ENCODE results near the gene PRSS1. TPM values are rescaled to one million over a fixed set of nuclear protein-coding genes. Genes with fewer than 3 reads are reported as not detected.

The PRSS1 gene
- total RNA-seq, 1 donor from 2014 or later = not detected

DNA sequence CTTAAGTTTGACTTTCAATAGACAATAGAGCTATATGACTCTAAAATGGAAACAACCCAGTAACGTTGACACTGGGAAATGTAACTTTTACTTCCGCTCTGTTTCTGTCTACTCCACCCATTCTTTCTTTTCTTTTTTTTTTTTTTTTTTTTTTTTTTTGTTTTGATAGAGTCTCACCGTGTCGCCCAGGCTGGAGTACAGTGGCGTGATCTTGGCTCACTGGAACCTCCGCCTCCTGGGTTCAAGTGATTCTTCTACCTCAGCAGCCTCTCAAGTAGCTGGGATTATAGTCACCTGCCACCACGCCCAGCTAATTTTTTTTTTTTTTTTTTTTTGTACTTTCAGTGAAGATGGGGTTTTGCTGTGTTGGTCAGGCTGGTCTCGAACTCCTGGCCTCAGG lies 35.4 kb downstream of the PRSS1 start:
- H3K79me2 ChIP-seq (ENCODE audit: low read depth) = no peaks in the 10 kb centered on the region
- no peak overlapping the region for H3K27ac ChIP-seq
- no peak overlapping the region for H2AFZ ChIP-seq (replicated peaks)
- Mint-ChIP-seq H3K27ac (no peak overlapping the region), H3K4me3 (no peak overlapping the region), H3K4me1 (no peaks in the 10 kb centered on the region), H3K27me3 (ENCODE audit: insufficient read depth, low read depth) (peaks cover 8% of the 10 kb centered on the region), H3K36me3 (no peaks in the 10 kb centered on the region), H3K9me3 (peaks cover 2% of the 10 kb centered on the region)
- H3K9ac ChIP-seq = no peak overlapping the region
- no peaks in the 10 kb centered on the region for H4K20me1 ChIP-seq (ENCODE audit: low read depth)
- no peak overlapping the region for H3K4me3 ChIP-seq
- H3K4me1 ChIP-seq = no peaks in the 10 kb centered on the region
- no peak for DNase-seq (ENCODE audit: low spot score)
- H3K36me3 ChIP-seq = no peaks in the 10 kb centered on the region
- H3F3A ChIP-seq (ENCODE audit: low read depth) = no peaks in the 10 kb centered on the region
- peaks cover 10% of the 10 kb centered on the region for H3K27me3 ChIP-seq
- TF ChIP-seq EZH2phosphoT487 (IDR thresholded peaks at IDR 0.05) = no peak
- TF ChIP-seq, protein P1, sequence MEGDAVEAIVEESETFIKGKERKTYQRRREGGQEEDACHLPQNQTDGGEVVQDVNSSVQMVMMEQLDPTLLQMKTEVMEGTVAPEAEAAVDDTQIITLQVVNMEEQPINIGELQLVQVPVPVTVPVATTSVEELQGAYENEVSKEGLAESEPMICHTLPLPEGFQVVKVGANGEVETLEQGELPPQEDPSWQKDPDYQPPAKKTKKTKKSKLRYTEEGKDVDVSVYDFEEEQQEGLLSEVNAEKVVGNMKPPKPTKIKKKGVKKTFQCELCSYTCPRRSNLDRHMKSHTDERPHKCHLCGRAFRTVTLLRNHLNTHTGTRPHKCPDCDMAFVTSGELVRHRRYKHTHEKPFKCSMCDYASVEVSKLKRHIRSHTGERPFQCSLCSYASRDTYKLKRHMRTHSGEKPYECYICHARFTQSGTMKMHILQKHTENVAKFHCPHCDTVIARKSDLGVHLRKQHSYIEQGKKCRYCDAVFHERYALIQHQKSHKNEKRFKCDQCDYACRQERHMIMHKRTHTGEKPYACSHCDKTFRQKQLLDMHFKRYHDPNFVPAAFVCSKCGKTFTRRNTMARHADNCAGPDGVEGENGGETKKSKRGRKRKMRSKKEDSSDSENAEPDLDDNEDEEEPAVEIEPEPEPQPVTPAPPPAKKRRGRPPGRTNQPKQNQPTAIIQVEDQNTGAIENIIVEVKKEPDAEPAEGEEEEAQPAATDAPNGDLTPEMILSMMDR (IDR thresholded peaks at IDR 0.05) = no peak
- no peak for TF ChIP-seq EZH2 (IDR thresholded peaks at IDR 0.05)
- no peaks in the 10 kb centered on the region for H3K9me3 ChIP-seq (ENCODE audit: low read depth)
- no peak overlapping the region for H3K4me2 ChIP-seq

- H3K4me3 ChIP-seq = no peak overlapping the region
- H3K27me3 Mint-ChIP-seq (ENCODE audit: insufficient read depth, low read depth) = peaks cover 2% of the 10 kb centered on the region
- H3K36me3 Mint-ChIP-seq = no peaks in the 10 kb centered on the region
These were observed 36.6 kb downstream of the PRSS1 start for GRCh38 chr7:142785841-142786250.

DNA sequence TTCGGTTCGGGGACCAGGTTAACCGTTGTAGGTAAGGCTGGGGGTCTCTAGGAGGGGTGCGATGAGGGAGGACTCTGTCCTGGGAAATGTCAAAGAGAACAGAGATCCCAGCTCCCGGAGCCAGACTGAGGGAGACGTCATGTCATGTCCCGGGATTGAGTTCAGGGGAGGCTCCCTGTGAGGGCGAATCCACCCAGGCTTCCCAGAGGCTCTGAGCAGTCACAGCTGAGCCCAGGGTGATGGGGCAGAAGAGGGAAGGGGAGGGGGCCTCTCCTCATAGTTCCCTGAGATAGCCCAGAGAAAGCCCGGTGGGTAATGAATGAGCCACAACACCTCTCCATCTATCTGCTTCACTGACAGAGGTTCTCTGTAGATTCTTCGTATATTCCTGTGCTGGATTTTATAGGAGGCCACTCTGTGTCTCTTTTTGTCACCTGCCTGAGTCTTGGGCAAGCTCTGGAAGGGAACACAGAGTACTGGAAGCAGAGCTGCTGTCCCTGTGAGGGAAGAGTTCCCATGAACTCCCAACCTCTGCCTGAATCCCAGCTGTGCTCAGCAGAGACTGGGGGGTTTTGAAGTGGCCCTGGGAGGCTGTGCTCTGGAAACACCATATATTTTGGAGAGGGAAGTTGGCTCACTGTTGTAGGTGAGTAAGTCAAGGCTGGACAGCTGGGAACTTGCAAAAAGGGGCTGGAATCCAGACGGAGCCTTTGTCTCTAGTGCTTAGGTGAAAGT lies 37.9 kb downstream of the PRSS1 start:
- Histone ChIP-seq H3K36me3 (no peaks in the 10 kb centered on the region), H3K27me3 (peaks cover 10% of the 10 kb centered on the region), H3K4me3 (no peak overlapping the region), H3K4me2 (no peak overlapping the region), H4K20me1 (ENCODE audit: low read depth) (no peaks in the 10 kb centered on the region), H3F3A (ENCODE audit: low read depth) (no peaks in the 10 kb centered on the region), H2AFZ (replicated peaks) (no peak overlapping the region), H3K9me3 (ENCODE audit: low read depth) (no peaks in the 10 kb centered on the region), H3K79me2 (ENCODE audit: low read depth) (no peaks in the 10 kb centered on the region), H3K27ac (no peak overlapping the region), H3K9ac (no peak overlapping the region), H3K4me1 (no peaks in the 10 kb centered on the region)
- TF ChIP-seq EZH2 (IDR thresholded peaks at IDR 0.05) (no peak), EZH2phosphoT487 (IDR thresholded peaks at IDR 0.05) (no peak)
- TF ChIP-seq, protein P1 (IDR thresholded peaks at IDR 0.05) = no peak
- Mint-ChIP-seq H3K9me3 (no peaks in the 10 kb centered on the region), H3K27ac (no peak overlapping the region), H3K4me3 (no peak overlapping the region), H3K4me1 (no peaks in the 10 kb centered on the region), H3K36me3 (no peaks in the 10 kb centered on the region), H3K27me3 (ENCODE audit: insufficient read depth, low read depth) (peaks cover 2% of the 10 kb centered on the region)
- DNase-seq (ENCODE audit: low spot score) = no peak

More at GRCh38 chr7:142785841-142786250, 36.6 kb downstream of the PRSS1 start:
- Histone ChIP-seq H3K79me2 (ENCODE audit: low read depth) (no peaks in the 10 kb centered on the region), H3K9me3 (ENCODE audit: low read depth) (no peaks in the 10 kb centered on the region), H3K4me1 (no peaks in the 10 kb centered on the region), H3K27me3 (peaks cover 10% of the 10 kb centered on the region), H3K27ac (no peak overlapping the region), H3K4me2 (no peak overlapping the region), H3F3A (ENCODE audit: low read depth) (no peaks in the 10 kb centered on the region), H4K20me1 (ENCODE audit: low read depth) (no peaks in the 10 kb centered on the region), H2AFZ (replicated peaks) (no peak overlapping the region), H3K9ac (no peak overlapping the region), H3K36me3 (no peaks in the 10 kb centered on the region)
- TF ChIP-seq, protein P1 (IDR thresholded peaks at IDR 0.05) = no peak
- TF ChIP-seq EZH2phosphoT487 (IDR thresholded peaks at IDR 0.05) (no peak), EZH2 (IDR thresholded peaks at IDR 0.05) (no peak)
- DNase-seq (ENCODE audit: low spot score) = no peak
- Mint-ChIP-seq H3K4me1 (no peaks in the 10 kb centered on the region), H3K9me3 (no peaks in the 10 kb centered on the region), H3K27ac (no peak overlapping the region), H3K4me3 (no peak overlapping the region)
